GM12872 (cell line): ENCODE results near the gene PCLO.

Experiments
- CTCF ChIP-seq: IDR thresholded peaks from 3 replicates; pipeline ENCODE4 v1.5.1; 2011; ENCODE audit warnings: low read depth, mild to moderate bottlenecking, low read length, moderate library complexity; ENCODE audit not compliant: insufficient read depth

Gene PCLO, protein sequence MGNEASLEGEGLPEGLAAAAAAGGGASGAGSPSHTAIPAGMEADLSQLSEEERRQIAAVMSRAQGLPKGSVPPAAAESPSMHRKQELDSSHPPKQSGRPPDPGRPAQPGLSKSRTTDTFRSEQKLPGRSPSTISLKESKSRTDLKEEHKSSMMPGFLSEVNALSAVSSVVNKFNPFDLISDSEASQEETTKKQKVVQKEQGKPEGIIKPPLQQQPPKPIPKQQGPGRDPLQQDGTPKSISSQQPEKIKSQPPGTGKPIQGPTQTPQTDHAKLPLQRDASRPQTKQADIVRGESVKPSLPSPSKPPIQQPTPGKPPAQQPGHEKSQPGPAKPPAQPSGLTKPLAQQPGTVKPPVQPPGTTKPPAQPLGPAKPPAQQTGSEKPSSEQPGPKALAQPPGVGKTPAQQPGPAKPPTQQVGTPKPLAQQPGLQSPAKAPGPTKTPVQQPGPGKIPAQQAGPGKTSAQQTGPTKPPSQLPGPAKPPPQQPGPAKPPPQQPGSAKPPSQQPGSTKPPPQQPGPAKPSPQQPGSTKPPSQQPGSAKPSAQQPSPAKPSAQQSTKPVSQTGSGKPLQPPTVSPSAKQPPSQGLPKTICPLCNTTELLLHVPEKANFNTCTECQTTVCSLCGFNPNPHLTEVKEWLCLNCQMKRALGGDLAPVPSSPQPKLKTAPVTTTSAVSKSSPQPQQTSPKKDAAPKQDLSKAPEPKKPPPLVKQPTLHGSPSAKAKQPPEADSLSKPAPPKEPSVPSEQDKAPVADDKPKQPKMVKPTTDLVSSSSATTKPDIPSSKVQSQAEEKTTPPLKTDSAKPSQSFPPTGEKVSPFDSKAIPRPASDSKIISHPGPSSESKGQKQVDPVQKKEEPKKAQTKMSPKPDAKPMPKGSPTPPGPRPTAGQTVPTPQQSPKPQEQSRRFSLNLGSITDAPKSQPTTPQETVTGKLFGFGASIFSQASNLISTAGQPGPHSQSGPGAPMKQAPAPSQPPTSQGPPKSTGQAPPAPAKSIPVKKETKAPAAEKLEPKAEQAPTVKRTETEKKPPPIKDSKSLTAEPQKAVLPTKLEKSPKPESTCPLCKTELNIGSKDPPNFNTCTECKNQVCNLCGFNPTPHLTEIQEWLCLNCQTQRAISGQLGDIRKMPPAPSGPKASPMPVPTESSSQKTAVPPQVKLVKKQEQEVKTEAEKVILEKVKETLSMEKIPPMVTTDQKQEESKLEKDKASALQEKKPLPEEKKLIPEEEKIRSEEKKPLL (N-terminal part only)

GRCh38 chr7:83162402-83163256 lies at the start of gene PCLO:
TSS of gene PCLO (minus strand) at chr7:83162884. CDS start at chr7:83162592, 292 bp downstream.
- no peak for TF ChIP-seq CTCF

GRCh38 chr7:83211685-83212084 lies 49.0 kb upstream of the PCLO start:
- TF ChIP-seq CTCF: no peak

GRCh38 chr7:83210479-83210878 lies 47.8 kb upstream of the PCLO start:
- TF ChIP-seq CTCF: no peak

DNA sequence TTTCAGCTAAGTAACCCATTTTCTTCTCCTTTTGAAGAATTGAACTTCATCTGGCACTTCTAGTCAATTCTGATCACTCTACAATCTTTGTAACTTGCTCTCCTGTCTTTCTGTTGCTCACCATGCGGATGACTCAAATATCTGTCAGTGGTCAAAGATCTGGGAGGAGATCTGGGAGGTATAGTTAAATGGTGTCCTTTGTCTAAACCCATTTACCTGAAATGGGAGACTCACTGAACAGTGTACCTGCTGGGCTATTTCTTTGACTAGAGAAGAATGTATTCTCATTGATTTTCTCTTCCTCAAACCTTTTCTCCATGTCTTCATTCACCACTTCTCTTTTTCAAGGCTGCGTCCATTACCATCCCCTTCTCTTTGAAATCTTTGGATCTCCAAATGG lies 42.0 kb upstream of the PCLO start:
- no peak for TF ChIP-seq CTCF

- no peak for TF ChIP-seq CTCF
Observed at GRCh38 chr7:83201355-83201754, 38.7 kb upstream of the PCLO start.

GRCh38 chr7:83190659-83191389 lies 28.1 kb upstream of the PCLO start:
- TF ChIP-seq CTCF: no peak
